Cortex of kidney (tissue), 1 donor: ENCODE measurements around the gene LCE3E.
"Not testable (repeated sequence)": the region's sequence is repeated elsewhere in the genome, so short reads cannot be mapped to it uniquely, and the experiment has no call there.

ENCODE experiments used
- DNase-seq: peaks from one replicate; lab custom pipeline; 2025; lab: John Stamatoyannopoulos, UW

LCE3E gene

GRCh38 chr1:152566681-152567080 lies at the start of gene LCE3E:
LCE3E (minus strand) TSS chr1:152566780; CDS start chr1:152566208, 572 bp downstream.
- no peak for DNase-seq

GRCh38 chr1:152613511-152613910 lies 46.9 kb upstream of the LCE3E start, which contains the start of gene LCE3B:
LCE3B (plus strand) TSS chr1:152613811; CDS start chr1:152613811, 0 bp downstream.
- DNase-seq: no peak

- DNase-seq: no peak
These were observed 33.4 kb upstream of the LCE3E start, which contains the start of gene LCE3C for GRCh38 chr1:152599934-152600333. LCE3C (plus strand) TSS chr1:152600234; CDS start chr1:152600732, 498 bp downstream.

- DNase-seq: no peak
These were observed 30.4 kb upstream of the LCE3E start for GRCh38 chr1:152596986-152597385.

- DNase-seq: no peak
These were observed 19.0 kb upstream of the LCE3E start for GRCh38 chr1:152585586-152585985.

GRCh38 chr1:152582647-152583046 lies 16.1 kb upstream of the LCE3E start:
- no peak for DNase-seq

- DNase-seq: no peak
These were observed 13.9 kb upstream of the LCE3E start, which contains the start of gene LCE3D for GRCh38 chr1:152580433-152580832. LCE3D (minus strand) TSS chr1:152580516; CDS start chr1:152579936, 580 bp downstream.

- DNase-seq: not testable (repeated sequence)
These were observed 12.9 kb upstream of the LCE3E start for GRCh38 chr1:152579526-152579925.

GRCh38 chr1:152577168-152577567 lies 10.6 kb upstream of the LCE3E start:
- DNase-seq: no peak

GRCh38 chr1:152565535-152566215 lies 905 bp downstream of the LCE3E start:
- DNase-seq: no peak

GRCh38 chr1:152565115-152565514 lies 1.5 kb downstream of the LCE3E start:
- no peak for DNase-seq

- not testable (repeated sequence) for DNase-seq
These were observed 18.2 kb downstream of the LCE3E start for GRCh38 chr1:152548358-152548757.

- no peak for DNase-seq
These were observed 19.9 kb downstream of the LCE3E start for GRCh38 chr1:152546704-152547103.

- no peak for DNase-seq
These were observed 22.8 kb downstream of the LCE3E start for GRCh38 chr1:152543820-152544219.

- no peak for DNase-seq
These were observed 26.7 kb downstream of the LCE3E start for GRCh38 chr1:152539901-152540300.

- DNase-seq: no peak
These were observed 29.1 kb downstream of the LCE3E start for GRCh38 chr1:152537496-152537895.

- no peak for DNase-seq
These were observed 30.8 kb downstream of the LCE3E start for GRCh38 chr1:152535774-152536173.

- no peak for DNase-seq
These were observed 33.1 kb downstream of the LCE3E start for GRCh38 chr1:152533327-152533938.

GRCh38 chr1:152525080-152525641 lies 41.4 kb downstream of the LCE3E start:
- DNase-seq: no peak

GRCh38 chr1:152520561-152521090 lies 46.0 kb downstream of the LCE3E start:
- DNase-seq: no peak

- DNase-seq: no peak
These were observed 46.7 kb downstream of the LCE3E start for GRCh38 chr1:152519851-152520250.

- no peak for DNase-seq
These were observed 49.3 kb downstream of the LCE3E start for GRCh38 chr1:152517237-152517811.
